ENCODE data around the gene TGFB2. TPM values are rescaled to one million over a fixed set of nuclear protein-coding genes. Genes with fewer than 3 reads are reported as not detected.

The TGFB2 gene
- total RNA-seq, 2 donors from 2014 or later, result 0.27 to 4.6 TPM

DNA sequence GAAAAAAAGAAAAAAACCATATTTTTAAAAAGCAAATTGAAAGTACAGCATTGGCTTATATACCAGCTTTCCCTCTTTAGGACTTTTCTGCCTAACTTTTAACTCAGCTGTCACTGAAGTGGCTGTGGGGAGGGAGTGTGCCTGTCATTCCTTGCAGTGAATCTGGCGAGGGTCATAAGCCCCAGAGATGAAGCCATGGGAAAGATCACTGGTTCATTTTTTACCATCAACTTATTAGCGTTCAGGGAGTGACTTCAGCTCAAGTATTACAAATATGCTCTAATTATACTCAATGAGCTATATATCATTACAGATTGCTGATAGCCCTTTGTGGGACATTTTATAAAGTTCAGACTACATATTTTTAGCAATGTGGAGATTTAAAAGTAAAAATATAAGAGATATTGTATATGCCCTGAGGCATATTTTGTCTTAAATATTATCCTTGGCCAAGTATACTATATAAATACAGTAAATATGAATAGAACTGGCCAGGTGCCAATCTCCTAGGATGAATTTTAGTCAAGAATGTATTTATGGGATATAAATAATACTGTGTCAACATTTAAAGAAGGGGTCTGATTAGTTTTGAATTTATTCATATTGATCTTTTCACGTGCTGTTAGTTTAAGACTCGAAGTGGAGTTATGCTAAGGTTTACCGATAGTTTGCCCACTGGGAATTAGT is 4.4 kb downstream of the TGFB2 start:
- DNase-seq, result no peak
- Histone ChIP-seq H3K9ac (ENCODE audit: low read depth in 2 of 2, low read length in 2 of 2) (no peak overlapping the region), H3K9me3 (no peaks in the 10 kb centered on the region), H3K4me1 (no peaks in the 10 kb centered on the region), H3K27me3 (peaks cover 25% of the 10 kb centered on the region), H3K4me3 (no peak overlapping the region), H3K27ac (no peak overlapping the region), H3K36me3 (no peaks in the 10 kb centered on the region)
- TF ChIP-seq, protein P1, sequence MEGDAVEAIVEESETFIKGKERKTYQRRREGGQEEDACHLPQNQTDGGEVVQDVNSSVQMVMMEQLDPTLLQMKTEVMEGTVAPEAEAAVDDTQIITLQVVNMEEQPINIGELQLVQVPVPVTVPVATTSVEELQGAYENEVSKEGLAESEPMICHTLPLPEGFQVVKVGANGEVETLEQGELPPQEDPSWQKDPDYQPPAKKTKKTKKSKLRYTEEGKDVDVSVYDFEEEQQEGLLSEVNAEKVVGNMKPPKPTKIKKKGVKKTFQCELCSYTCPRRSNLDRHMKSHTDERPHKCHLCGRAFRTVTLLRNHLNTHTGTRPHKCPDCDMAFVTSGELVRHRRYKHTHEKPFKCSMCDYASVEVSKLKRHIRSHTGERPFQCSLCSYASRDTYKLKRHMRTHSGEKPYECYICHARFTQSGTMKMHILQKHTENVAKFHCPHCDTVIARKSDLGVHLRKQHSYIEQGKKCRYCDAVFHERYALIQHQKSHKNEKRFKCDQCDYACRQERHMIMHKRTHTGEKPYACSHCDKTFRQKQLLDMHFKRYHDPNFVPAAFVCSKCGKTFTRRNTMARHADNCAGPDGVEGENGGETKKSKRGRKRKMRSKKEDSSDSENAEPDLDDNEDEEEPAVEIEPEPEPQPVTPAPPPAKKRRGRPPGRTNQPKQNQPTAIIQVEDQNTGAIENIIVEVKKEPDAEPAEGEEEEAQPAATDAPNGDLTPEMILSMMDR (IDR thresholded peaks at IDR 0.05), result no peak
- intact Hi-C loops (cut with DNase I), result no loop called here

- Histone ChIP-seq H3K27me3 (peaks cover 24% of the 10 kb centered on the region), H3K4me3 (no peak overlapping the region), H3K27ac (no peak overlapping the region), H3K9me3 (no peaks in the 10 kb centered on the region), H3K4me1 (no peaks in the 10 kb centered on the region), H3K9ac (ENCODE audit: low read depth in 2 of 2, low read length in 2 of 2) (no peak overlapping the region), H3K36me3 (no peaks in the 10 kb centered on the region)
- no peak for DNase-seq
- TF ChIP-seq, protein P1 (IDR thresholded peaks at IDR 0.05), result no peak
- intact Hi-C loops (cut with DNase I), result no loop called here
Measured at GRCh38 chr1:218350035-218350525, 4.9 kb downstream of the TGFB2 start.

- peaks cover 16% of the 10 kb centered on the region for H3K27me3 ChIP-seq
- TF ChIP-seq, protein P1 (IDR thresholded peaks at IDR 0.05), result no peak
- H3K9ac ChIP-seq (ENCODE audit: low read depth in 2 of 2, low read length in 2 of 2), result no peak overlapping the region
- peak overlapping the region; percentile 32 for H3K27ac ChIP-seq
- no peaks in the 10 kb centered on the region for H3K9me3 ChIP-seq
- no peaks in the 10 kb centered on the region for H3K36me3 ChIP-seq
- intact Hi-C loops (cut with DNase I), result no loop called here
- no peaks in the 10 kb centered on the region for H3K4me1 ChIP-seq
- no peak for DNase-seq
- H3K4me3 ChIP-seq, result no peak overlapping the region
Measured at GRCh38 chr1:218350801-218351266, 5.7 kb downstream of the TGFB2 start.

DNA sequence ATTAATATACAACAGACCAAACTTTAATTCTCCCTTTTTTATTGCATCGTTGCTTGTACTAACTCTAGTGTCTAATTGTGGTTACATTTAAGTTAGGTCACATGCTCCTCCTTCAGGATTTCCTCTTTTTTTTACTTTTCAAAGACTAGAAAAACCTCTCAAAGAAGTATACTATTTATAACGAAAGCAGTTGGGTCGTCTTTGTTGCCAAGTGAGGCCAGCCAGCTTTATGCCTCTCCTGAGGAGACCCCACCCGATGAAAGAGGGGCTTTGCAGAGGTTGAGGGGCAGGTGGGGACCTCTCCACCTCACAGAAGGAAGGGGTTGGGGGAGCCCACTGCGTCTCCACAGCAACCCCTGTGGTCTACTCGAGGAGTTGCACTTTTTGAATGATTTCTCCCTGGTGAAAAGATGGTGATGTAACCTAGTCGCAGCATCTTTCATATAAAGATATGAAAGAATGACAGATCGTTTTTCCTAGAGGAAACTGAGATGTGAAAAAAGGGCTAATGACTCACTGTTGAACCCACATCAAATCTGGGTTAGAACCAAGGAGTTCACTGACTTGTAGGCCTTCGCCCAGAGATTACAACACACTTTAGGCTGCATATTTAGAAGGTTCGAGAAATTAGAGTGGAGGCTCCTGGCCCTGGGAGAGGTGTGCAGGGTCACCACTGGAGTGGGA is 6.4 kb downstream of the TGFB2 start:
- Histone ChIP-seq H3K27me3 (peaks cover 10% of the 10 kb centered on the region), H3K9me3 (no peaks in the 10 kb centered on the region), H3K4me3 (no peak overlapping the region), H3K36me3 (no peaks in the 10 kb centered on the region), H3K9ac (ENCODE audit: low read depth in 2 of 2, low read length in 2 of 2) (no peak overlapping the region), H3K4me1 (no peaks in the 10 kb centered on the region), H3K27ac (peak overlapping the region; percentile 32)
- DNase-seq, result no peak
- TF ChIP-seq, protein P1 (IDR thresholded peaks at IDR 0.05), result no peak
- intact Hi-C loops (cut with DNase I), result no loop called here

DNA sequence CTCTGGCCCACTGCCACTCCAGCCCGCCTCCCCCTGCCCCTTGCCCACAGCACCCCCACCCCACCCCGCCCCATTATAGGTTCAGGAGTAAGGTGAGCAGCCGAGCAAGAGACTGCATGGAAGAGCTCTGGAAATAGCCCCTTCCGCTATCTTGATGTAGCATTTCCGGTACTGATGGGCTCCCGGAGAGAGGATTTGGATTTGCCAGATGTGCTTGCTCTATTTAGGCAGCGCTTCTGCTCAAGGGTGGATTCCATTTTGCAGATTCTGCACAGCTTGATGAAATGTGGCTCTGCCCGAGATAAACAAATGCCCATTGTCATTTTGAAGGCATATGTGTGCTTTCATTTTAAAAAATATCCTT is 6.9 kb downstream of the TGFB2 start:
- TF ChIP-seq, protein P1 (IDR thresholded peaks at IDR 0.05), result no peak
- Histone ChIP-seq H3K9me3 (no peaks in the 10 kb centered on the region), H3K4me1 (no peaks in the 10 kb centered on the region), H3K4me3 (no peak overlapping the region), H3K9ac (ENCODE audit: low read depth in 2 of 2, low read length in 2 of 2) (no peak overlapping the region), H3K27ac (no peak overlapping the region), H3K36me3 (no peaks in the 10 kb centered on the region), H3K27me3 (peaks cover 6% of the 10 kb centered on the region)
- intact Hi-C loops (cut with DNase I), result no loop called here
- DNase-seq, result no peak

Measured in colonic mucosa (tissue), 4 donors.